AG04449 (cell line): ENCODE data around the gene VSX1.
A peak's percentile ranks its signal among the peaks of the same experiment; 100 is the strongest.

Experiments used
- CTCF ChIA-PET: fragments of 350-600 bp; formaldehyde crosslinking; extraction: SDS; loops from one replicate; lab custom pipeline; 2021; ENCODE audit warnings: antibody characterized with exemption; lab: Yijun Ruan, JAX
- POLR2A ChIA-PET: fragments of 400-600, 350-600 bp; formaldehyde crosslinking; extraction: SDS; loops from one replicate; lab custom pipeline; 2020; ENCODE audit warnings: antibody characterized with exemption, inconsistent platforms; lab: Yijun Ruan, JAX
- DNase-seq: peaks from one replicate; pipeline ENCODE4 v3.0.0-alpha.2; 2010; ENCODE audit warnings: low read depth, low spot score
- H3K4me3 ChIP-seq: 2 replicates; pipeline ENCODE4 v1.5.1; 2011; ENCODE audit warnings: low read depth, mild to moderate bottlenecking, control low read depth, low read length
- TF ChIP-seq, protein P1 (sequence below): IDR thresholded peaks from one replicate; pipeline ENCODE4 v1.5.1; 2011; ENCODE audit warnings: mild to moderate bottlenecking, moderate library complexity, low read length, control low read depth, inconsistent platforms; ENCODE audit not compliant: insufficient read depth; ENCODE audit errors: missing control alignments

Gene VSX1

DNA sequence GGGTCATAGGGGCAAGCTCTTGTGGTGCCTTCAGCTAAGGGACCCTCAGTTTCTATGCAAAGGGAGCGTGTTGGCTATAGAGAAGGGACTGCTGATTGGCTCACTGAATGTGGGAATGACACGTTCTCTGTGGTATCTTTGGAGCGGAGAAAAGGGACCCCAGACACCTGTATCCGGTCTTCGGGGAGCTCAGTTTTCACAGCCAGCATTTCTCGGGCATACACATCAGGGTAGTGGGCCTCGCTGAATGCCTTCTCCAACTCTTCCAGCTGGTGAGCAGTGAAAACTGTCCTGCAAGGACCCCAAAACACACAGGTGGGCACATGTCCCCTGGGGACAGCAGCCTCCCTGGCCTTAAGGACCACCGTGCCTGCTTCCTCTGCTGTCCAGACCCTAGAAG, 3.3 kb downstream of the VSX1 start:
- ChIA-PET CTCF (interaction anchor here (1.0 to 1.8 kb wide), 5 partner anchors 14 to 100 kb away, joined by 3 to 7 read pairs (median 5); no protein-coding TSS in a partner anchor), POLR2A (interaction anchor here (0.7 kb wide), 1 partner anchor 55 kb away, joined by 3 read pairs; no protein-coding TSS in a partner anchor)
- TF ChIP-seq, protein P1, sequence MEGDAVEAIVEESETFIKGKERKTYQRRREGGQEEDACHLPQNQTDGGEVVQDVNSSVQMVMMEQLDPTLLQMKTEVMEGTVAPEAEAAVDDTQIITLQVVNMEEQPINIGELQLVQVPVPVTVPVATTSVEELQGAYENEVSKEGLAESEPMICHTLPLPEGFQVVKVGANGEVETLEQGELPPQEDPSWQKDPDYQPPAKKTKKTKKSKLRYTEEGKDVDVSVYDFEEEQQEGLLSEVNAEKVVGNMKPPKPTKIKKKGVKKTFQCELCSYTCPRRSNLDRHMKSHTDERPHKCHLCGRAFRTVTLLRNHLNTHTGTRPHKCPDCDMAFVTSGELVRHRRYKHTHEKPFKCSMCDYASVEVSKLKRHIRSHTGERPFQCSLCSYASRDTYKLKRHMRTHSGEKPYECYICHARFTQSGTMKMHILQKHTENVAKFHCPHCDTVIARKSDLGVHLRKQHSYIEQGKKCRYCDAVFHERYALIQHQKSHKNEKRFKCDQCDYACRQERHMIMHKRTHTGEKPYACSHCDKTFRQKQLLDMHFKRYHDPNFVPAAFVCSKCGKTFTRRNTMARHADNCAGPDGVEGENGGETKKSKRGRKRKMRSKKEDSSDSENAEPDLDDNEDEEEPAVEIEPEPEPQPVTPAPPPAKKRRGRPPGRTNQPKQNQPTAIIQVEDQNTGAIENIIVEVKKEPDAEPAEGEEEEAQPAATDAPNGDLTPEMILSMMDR, result no peak
- H3K4me3 ChIP-seq, result no peak overlapping the region
- no peak for DNase-seq

DNA sequence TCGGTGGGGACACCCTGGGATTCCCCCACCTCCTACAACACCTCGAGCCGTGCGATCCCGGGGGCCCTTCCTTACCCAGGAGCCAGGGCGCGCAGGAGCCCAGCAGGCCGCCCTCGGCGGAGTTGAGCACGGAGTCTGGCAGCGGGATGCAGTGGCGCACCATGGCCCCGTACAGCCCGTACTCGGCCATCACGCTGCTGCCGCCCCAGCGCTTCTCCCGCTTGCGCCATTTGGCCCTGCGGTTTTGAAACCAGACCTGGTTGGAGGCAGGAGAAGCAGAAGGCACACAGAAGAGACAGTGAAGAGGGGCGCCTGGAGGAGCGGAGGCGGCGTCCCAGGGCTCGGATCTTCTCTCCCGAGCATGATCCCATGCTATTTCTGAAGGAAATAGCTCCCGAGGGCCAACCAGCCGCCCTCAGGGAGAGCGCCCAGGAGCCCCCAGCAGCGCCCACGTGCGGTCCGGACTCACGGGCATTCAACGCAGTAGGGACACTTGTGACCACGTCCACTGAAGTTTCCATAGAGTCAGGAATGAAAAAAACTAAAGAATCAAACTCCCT, 4.3 kb downstream of the VSX1 start:
- CTCF ChIA-PET, result interaction anchor here (0.6 to 1.8 kb wide), 7 partner anchors 13 to 332 kb away, joined by 3 to 7 read pairs (median 4); no protein-coding TSS in a partner anchor
- TF ChIP-seq, protein P1, result no peak
- DNase-seq, result no peak
- peak overlapping the region; percentile 29 for H3K4me3 ChIP-seq
- POLR2A ChIA-PET, result no interaction called here

DNA sequence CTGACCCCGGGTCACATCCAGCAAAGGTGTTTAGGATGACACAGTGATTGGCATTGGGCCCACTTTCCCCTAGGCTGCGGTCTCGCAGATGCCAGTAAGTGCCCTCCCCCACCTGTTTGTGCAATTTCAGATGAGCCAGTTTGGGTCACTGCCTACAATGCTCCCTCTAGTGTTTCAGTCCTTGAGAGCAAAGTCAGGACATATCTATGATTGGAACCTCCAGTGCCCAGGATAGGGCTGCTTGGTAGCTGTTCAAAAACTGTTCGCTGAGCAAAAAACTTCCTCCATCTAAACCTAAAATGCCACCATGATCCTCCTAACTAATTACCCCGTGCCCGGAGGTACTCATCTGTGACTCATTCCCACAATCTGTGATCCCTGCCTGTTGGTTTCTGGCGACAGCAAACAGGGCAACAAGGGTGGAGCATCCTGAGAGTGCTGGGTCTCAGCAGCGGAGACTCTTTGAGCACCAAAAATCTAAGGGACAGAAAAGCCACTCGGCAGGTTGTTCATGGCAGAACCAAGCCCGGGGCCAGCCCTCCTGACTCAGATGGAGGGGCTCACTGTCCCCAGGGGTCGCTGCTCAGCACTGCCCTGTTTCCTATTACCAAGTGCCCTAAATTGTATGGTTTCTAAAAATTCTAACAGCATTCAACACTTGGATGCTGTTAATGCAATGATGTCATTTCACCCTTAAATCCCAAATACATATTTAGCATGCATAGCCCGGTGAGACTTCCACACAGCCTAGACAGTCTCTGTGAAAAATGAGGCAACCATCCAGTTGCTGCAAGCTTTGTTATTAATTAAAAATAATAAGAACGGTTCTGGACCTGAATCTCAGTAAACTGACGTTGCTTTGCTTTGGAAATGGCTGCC, 5.0 kb downstream of the VSX1 start:
- TF ChIP-seq, protein P1, result no peak
- POLR2A ChIA-PET, result no interaction called here
- H3K4me3 ChIP-seq, result no peak overlapping the region; the same call in 1 of the 2 replicates
- no peak for DNase-seq
- CTCF ChIA-PET, result interaction anchor here (0.6 to 1.2 kb wide), 2 partner anchors 13 to 332 kb away, joined by 3 read pairs; no protein-coding TSS in a partner anchor

DNA sequence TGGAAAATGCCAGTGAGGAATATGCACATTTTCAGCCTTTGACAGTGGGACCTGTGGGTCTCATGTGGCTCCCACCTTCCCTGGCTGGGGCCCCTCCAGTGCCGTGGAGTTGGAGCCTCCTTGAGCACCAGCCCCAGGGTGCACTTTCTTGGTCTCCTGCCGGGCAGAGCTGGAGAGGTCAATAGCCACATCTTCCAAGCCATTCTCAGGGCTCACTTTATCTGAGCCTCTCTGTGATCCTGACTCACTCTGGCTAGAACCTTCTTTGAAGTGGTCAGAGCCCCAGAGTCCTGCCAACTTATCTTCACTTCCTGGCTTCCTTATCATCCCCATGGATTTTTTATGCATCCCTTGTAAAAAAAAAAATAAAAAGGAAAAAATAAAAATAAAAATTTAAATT, 5.7 kb downstream of the VSX1 start:
- no peak overlapping the region for H3K4me3 ChIP-seq
- no peak for DNase-seq
- ChIA-PET POLR2A (no interaction called here), CTCF (interaction anchor here (3.2 kb wide), 1 partner anchor 11 kb away, joined by 19 read pairs; no protein-coding TSS in a partner anchor)
- TF ChIP-seq, protein P1, result no peak

DNA sequence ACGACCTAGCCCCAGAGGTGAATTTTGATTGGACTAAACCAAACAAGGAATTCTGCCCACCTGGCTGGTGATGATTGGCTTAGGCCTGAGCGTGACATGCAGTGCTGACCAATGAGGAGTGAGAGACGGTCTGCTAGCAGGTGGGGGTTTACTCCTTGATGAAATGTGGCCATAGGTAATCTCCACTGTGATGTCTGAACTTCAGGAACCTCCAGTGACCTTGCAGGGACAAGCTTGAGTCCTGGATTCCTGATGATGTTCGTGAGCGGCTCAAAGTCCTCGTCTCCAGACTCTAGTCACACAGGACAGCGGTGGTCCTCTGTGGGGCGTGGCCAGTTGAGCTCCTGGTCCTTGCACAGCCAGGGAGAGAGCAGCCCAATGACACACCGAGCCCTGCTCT, 8.4 kb downstream of the VSX1 start:
- ChIA-PET CTCF (interaction anchor here (1.8 to 4.8 kb wide), 3 partner anchors 8 to 106 kb away, joined by 8 to 33 read pairs (median 19); no protein-coding TSS in a partner anchor), POLR2A (no interaction called here)
- DNase-seq, result no peak
- TF ChIP-seq, protein P1, result no peak
- no peak overlapping the region for H3K4me3 ChIP-seq
